GM12872 (cell line): ENCODE data around the gene TTLL5.

ENCODE experiments used
- TF ChIP-seq, protein P1 (sequence below): IDR thresholded peaks from 3 replicates; pipeline ENCODE4 v1.5.1; 2011; ENCODE audit warnings: low read depth, mild to moderate bottlenecking, low read length, moderate library complexity; ENCODE audit not compliant: insufficient read depth

Gene TTLL5

DNA sequence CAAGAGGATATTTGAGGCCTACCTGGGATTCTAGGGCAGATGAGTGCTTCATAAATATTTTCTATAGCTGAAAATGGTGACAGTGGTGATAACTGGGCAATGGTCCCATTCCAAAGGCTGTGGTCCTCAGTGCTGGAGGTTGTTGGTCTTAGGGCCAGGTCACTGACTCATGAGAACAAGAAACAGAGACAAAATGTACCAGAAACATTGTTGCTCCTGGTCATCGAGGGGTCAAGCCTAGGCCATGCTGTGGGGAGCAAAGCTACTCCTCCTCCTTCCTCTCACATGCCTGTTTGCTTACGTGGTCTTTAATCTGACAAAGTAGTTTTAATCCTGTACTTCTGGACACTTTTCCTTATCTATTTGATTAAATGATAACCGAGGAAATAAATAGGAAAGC, 34.2 kb upstream of the TTLL5 start:
- TF ChIP-seq, protein P1, sequence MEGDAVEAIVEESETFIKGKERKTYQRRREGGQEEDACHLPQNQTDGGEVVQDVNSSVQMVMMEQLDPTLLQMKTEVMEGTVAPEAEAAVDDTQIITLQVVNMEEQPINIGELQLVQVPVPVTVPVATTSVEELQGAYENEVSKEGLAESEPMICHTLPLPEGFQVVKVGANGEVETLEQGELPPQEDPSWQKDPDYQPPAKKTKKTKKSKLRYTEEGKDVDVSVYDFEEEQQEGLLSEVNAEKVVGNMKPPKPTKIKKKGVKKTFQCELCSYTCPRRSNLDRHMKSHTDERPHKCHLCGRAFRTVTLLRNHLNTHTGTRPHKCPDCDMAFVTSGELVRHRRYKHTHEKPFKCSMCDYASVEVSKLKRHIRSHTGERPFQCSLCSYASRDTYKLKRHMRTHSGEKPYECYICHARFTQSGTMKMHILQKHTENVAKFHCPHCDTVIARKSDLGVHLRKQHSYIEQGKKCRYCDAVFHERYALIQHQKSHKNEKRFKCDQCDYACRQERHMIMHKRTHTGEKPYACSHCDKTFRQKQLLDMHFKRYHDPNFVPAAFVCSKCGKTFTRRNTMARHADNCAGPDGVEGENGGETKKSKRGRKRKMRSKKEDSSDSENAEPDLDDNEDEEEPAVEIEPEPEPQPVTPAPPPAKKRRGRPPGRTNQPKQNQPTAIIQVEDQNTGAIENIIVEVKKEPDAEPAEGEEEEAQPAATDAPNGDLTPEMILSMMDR, result no peak

DNA sequence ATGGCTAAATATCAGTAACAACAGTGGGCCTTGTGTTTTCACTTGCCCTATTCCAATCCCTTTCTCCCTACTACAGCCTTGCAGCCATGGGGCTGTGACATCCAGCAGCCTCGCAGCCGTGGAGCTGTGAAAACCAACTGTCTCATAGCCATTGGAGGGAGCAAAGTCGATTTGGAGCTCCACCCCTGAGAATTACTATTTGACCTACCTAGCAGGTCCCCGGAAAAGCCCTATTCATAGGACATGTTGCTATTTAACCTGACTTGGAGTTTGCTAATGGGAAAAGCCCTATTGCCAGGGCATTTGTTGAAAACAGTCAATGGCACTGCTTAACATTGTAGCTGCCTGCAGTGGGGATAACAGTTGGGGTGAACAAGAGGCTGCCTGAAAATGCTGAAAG, 33.6 kb upstream of the TTLL5 start:
- TF ChIP-seq, protein P1, result no peak

DNA sequence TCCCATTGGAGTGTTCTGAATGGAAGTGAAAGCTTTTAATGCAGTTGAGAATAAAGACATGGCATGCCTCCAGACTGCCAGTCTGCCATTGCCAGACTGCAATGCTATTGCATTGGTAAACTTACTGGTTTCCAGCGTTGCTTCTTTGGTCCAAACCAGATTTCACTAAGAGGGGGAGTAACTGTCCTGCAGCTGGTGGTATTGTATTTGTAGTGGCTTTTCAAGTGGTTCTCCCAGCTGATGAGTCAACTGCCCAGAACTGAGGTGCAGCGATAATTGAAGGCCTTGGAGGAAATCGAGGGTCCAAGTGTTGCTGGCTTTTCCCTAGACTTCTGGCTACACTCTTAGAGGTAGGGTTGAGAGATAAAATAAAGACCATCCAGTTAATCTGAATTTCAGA, 32.2 kb upstream of the TTLL5 start:
- TF ChIP-seq, protein P1, result no peak

DNA sequence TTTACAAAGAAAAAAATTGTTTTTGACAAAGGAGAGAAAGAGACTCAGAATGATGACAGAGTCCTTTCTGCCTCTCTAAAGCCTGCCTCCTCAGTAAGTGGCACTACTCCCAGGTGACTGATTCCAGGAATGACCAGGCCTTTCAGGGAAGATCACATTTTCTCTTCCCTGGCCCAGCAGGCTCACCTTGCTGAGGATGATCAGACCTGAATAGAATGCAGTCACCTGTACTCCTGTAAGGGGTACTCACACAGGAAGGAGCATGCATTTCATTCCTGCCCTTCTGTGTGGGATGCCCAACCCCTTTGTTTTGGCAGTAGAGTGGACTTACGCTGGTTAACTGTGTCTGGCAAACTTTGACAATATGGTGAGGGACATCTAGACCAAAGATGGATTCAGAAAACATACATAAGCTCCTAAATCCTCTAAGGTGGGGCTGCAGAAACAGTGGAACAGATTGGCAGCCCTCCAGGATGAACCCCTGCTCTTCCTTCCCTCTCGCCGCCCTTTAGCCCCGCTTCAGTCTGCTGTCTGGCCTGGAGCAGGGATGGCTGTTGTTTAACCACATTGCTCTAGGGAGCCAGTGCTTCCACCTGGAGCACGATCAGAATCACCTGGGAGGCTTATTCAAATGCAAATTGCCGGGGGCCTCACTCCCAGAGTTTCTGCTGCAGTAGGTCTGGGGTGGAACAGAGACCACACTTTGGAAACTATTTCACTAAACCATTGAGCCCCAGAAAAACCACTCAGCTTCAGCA, 30.2 kb upstream of the TTLL5 start:
- TF ChIP-seq, protein P1, result no peak

DNA sequence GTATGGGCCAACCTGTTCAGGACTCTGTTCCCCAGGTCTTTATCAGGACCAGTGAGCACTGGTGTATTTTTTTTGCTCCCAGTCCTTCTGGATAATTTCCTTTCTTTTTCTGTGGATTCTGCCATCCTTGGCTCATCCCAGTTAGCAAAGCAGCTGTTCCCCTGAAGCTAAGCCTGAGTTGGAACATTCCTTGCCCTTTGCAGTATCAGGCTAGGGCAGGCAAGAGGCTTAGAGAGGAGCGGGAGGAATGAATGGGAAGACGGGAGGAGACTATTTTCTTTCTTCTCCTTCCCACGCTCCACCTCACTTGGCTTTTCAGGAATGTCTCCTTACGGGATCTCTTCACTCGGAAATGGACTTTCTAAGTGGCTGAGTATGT, 29.6 kb upstream of the TTLL5 start:
- TF ChIP-seq, protein P1, result no peak

DNA sequence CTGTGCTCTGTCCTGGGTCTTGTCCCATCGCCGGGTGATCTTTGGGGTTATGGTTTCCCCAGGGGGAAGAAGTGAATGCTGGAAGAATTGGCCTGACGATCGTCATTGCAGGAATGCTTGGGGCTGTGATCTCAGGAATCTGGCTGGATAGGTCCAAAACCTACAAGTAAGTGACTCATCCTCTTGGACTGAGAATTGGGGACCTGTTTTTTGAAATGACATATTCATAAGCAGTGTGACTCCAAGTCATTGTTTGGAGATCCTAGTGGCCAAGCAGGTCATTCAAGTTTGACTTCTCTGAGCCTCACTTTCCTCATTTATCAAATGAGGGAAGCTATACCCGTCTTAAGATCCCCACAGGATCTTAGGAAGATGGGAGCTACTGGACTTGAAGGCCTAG, 26.2 kb upstream of the TTLL5 start:
- TF ChIP-seq, protein P1, result no peak

DNA sequence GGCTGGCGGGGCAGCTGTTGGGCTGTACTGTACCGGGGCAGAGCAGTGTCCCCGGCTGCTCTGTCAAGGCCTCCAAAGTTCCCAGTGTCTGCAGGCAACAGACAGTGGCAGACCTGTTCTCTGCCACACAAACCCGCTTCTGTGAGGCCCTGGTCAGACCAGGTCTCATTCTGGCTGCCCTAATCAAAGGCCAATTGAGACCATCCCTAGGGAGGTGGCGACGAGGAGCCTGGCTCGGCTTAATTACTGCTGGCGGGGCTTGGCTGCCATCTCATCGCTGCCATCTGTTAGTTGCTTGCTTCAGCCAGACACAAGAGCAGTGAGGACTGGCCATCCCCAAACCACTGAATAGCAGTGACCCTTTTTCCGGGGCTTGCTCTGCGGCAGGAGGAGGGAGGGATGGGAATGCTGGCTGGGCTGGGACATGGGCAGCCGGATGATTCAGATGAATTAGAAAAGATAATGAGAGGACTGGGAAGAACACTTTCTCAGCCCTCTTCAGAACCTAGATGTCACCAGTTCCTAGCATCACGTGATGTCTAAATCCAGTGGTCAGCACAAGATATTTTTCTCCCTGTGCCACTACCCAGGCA, 24.9 kb upstream of the TTLL5 start:
- TF ChIP-seq, protein P1, result no peak
